ENCODE results near the gene VRK1.

GRCh38 chr14:96876747-96877146, 79.6 kb downstream of the VRK1 start:
- TF ChIP-seq POLR2A (IDR thresholded peaks at IDR 0.05; ENCODE audit: low read depth, low read length) (no peak), TAF1 (IDR thresholded peaks at IDR 0.05; ENCODE audit: borderline replicate concordance, low read depth, low read length) (no peak)
